ENCODE results near the gene SERPING1.

DNA sequence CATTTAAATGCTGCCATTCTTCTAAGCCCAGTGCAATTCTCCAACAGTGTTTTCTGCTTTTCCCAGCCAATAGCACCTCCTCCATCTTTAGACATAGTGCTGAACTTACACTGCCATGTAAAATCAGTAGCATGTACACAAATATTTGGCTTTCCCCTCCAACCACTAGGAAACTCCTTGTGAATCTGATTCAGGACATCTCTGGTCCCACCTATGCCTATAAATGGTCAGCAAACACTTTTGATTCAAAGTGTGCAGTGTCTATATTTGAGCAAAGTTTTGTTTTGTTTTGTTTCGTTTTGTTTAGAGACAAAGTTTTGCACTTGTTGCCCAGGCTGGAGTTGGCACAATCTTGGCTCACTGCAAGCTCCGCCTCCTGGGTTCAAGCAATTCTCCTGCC is 27.4 kb downstream of the SERPING1 start:
- TF ChIP-seq ZNF274 (IDR thresholded peaks at IDR 0.05; ENCODE audit: low read depth, low read length) (no peak), YY1 (IDR thresholded peaks at IDR 0.05; ENCODE audit: insufficient read depth, insufficient read length) (no peak), SUZ12 (IDR thresholded peaks at IDR 0.05; ENCODE audit: extremely low read depth, insufficient read depth, insufficient read length) (no peak)

All from NT2/D1 (cell line).